PC-9 (cell line): ENCODE data around the gene CIBAR2. TPM values are rescaled to one million over a fixed set of nuclear protein-coding genes. Genes with fewer than 3 reads are reported as not detected.

ENCODE experiments used
- BruUV-seq: library from RNA; stranded (reverse); fragments of 400-500 nt; replicated peaks from 2 replicates; lab custom pipeline; 2021; lab: Mats Ljungman, UMichigan
- CTCF ChIA-PET: fragments of 300-600 bp; sonication (Branson Sonifier 250); formaldehyde crosslinking; loops from one replicate; lab custom pipeline; 2022; ENCODE audit warnings: antibody characterized with exemption; lab: Charles Lee
- POLR2A ChIA-PET: fragments of 300-600 bp; sonication (Branson Sonifier 250); formaldehyde crosslinking; loops from one replicate; lab custom pipeline; 2022; ENCODE audit warnings: antibody characterized with exemption; ENCODE audit not compliant: unreplicated experiment; lab: Charles Lee
- DNase-seq, 2 experiments: peaks; one replicate each; pipeline versions ENCODE4 v3.0.0 to v3.0.0-alpha.2; 2015 to 2022; ENCODE audit warnings: mixed read lengths in 1 of 2
- H2AFZ ChIP-seq: fragments of 200-600 bp; sonication (generic); 2 replicates; pipeline ENCODE4 v1.8.1; 2017; ENCODE audit warnings: antibody characterized with exemption
- H3F3A ChIP-seq: fragments of 200-600 bp; sonication (generic); 2 replicates; pipeline ENCODE4 v1.8.1; 2017; ENCODE audit warnings: antibody characterized with exemption, mild to moderate bottlenecking, low read depth; ENCODE audit not compliant: insufficient read depth
- H3K27ac ChIP-seq: fragments of 200-600 bp; sonication (generic); 2 replicates; pipeline ENCODE4 v1.6.1; 2016; ENCODE audit warnings: mixed run types
- H3K27me3 ChIP-seq: fragments of 200-600 bp; sonication (generic); 2 replicates; pipeline ENCODE4 v1.6.1; 2016; ENCODE audit warnings: low read depth, mixed run types; ENCODE audit not compliant: insufficient read depth
- H3K36me3 ChIP-seq: fragments of 200-600 bp; sonication (generic); 2 replicates; pipeline ENCODE4 v1.6.1; 2016; ENCODE audit warnings: low read depth, mixed run types
- H3K4me1 ChIP-seq: fragments of 200-600 bp; sonication (generic); replicated peaks from 2 replicates; pipeline ENCODE4 v1.6.1; 2016; ENCODE audit warnings: mixed run types; ENCODE audit not compliant: insufficient read depth
- H3K4me2 ChIP-seq: fragments of 200-600 bp; sonication (generic); 2 replicates; pipeline ENCODE4 v1.6.1; 2017; ENCODE audit warnings: mixed run types
- H3K4me3 ChIP-seq: fragments of 200-600 bp; sonication (generic); 2 replicates; pipeline ENCODE4 v1.6.1; 2016; ENCODE audit warnings: mixed run types
- H3K79me2 ChIP-seq: fragments of 200-600 bp; sonication (generic); 2 replicates; pipeline ENCODE4 v1.6.1; 2017; ENCODE audit warnings: low read depth, mixed run types
- H3K9me2 ChIP-seq: fragments of 200-600 bp; sonication (generic); 2 replicates; pipeline ENCODE4 v1.8.1; 2017; ENCODE audit warnings: mild to moderate bottlenecking; ENCODE audit not compliant: insufficient read depth
- H3K9me3 ChIP-seq: fragments of 200-600 bp; sonication (generic); 2 replicates; pipeline ENCODE4 v1.8.1; 2016; ENCODE audit warnings: low read depth; ENCODE audit not compliant: insufficient read depth
- H4K20me1 ChIP-seq: fragments of 200-600 bp; sonication (generic); 2 replicates; pipeline ENCODE4 v1.8.1; 2017; ENCODE audit not compliant: insufficient read depth
- CTCF ChIP-seq: fragments of 200-600 bp; sonication (generic); conservative IDR thresholded peaks from 2 replicates; pipeline ENCODE4 v1.6.1; 2017; ENCODE audit warnings: mixed run types, antibody characterized with exemption, mild to moderate bottlenecking, moderate library complexity
- EZH2 ChIP-seq: fragments of 200-600 bp; sonication (generic); IDR thresholded peaks from 2 replicates; pipeline ENCODE4 v1.8.0; 2017; ENCODE audit warnings: antibody characterized with exemption, low read depth
- intact Hi-C: fragments of 100-400 bp; cut with micrococcal nuclease; formaldehyde crosslinking; loops from one replicate; pipeline ENCODE4 v1.10.0; 2022; ENCODE audit not compliant: unreplicated experiment
- total RNA-seq: library from RNA; stranded (reverse); gene quantifications from 2 replicates; pipeline ENCODE4 v1.2.3, GENCODE V29; 2021

Gene CIBAR2
- total RNA-seq, 1 experiment from 2014 or later: not detected

- TF ChIP-seq EZH2: no peak
- no peak for TF ChIP-seq CTCF
- no peak overlapping the region for H3K4me2 ChIP-seq
- BruUV-seq: no TSS peak
- H3K4me1 ChIP-seq: no peaks in the 10 kb centered on the region
- no peaks in the 10 kb centered on the region for H3K9me2 ChIP-seq
- no peak overlapping the region for H3K4me3 ChIP-seq
- POLR2A ChIA-PET: no interaction called here
- H3K9me3 ChIP-seq: no peaks in the 10 kb centered on the region
- no peaks in the 10 kb centered on the region for H3K36me3 ChIP-seq
- intact Hi-C loops: no loop called here
- peaks cover 53% of the 10 kb centered on the region for H3K27me3 ChIP-seq
- no peaks in the 10 kb centered on the region for H4K20me1 ChIP-seq
- no peak for DNase-seq
- CTCF ChIA-PET: no interaction called here
- H3K27ac ChIP-seq: no peak overlapping the region
- no peak overlapping the region for H2AFZ ChIP-seq
- no peaks in the 10 kb centered on the region for H3F3A ChIP-seq
- no peaks in the 10 kb centered on the region for H3K79me2 ChIP-seq
Observed at GRCh38 chr16:85096921-85097320, 15.4 kb downstream of the CIBAR2 start.

- no TSS peak for BruUV-seq
- H3K36me3 ChIP-seq: no peaks in the 10 kb centered on the region
- TF ChIP-seq EZH2 (no peak), CTCF (no peak)
- ChIA-PET POLR2A (no interaction called here), CTCF (no interaction called here)
- H3K4me2 ChIP-seq: no peak overlapping the region
- peaks cover 62% of the 10 kb centered on the region for H3K27me3 ChIP-seq
- DNase-seq: no peak
- H3K27ac ChIP-seq: no peak overlapping the region
- H3K9me3 ChIP-seq: no peaks in the 10 kb centered on the region
- no peaks in the 10 kb centered on the region for H4K20me1 ChIP-seq
- H3F3A ChIP-seq: no peaks in the 10 kb centered on the region
- H2AFZ ChIP-seq: no peak overlapping the region
- H3K9me2 ChIP-seq: no peaks in the 10 kb centered on the region
- intact Hi-C loops: no loop called here
- H3K79me2 ChIP-seq: no peaks in the 10 kb centered on the region
- H3K4me3 ChIP-seq: no peak overlapping the region
- no peaks in the 10 kb centered on the region for H3K4me1 ChIP-seq
Observed at GRCh38 chr16:85094812-85095211, 17.5 kb downstream of the CIBAR2 start.

GRCh38 chr16:85094176-85094805 is 18.0 kb downstream of the CIBAR2 start:
- intact Hi-C loops: no loop called here
- Histone ChIP-seq H3K4me3 (no peak overlapping the region), H3F3A (no peaks in the 10 kb centered on the region), H3K27me3 (peaks cover 62% of the 10 kb centered on the region), H4K20me1 (no peaks in the 10 kb centered on the region), H3K4me1 (no peaks in the 10 kb centered on the region), H3K36me3 (no peaks in the 10 kb centered on the region), H3K79me2 (no peaks in the 10 kb centered on the region), H3K27ac (no peak overlapping the region), H3K4me2 (no peak overlapping the region), H3K9me2 (no peaks in the 10 kb centered on the region), H3K9me3 (no peaks in the 10 kb centered on the region), H2AFZ (no peak overlapping the region)
- TF ChIP-seq CTCF (no peak), EZH2 (no peak)
- ChIA-PET POLR2A (no interaction called here), CTCF (no interaction called here)
- DNase-seq: no peak
- BruUV-seq: no TSS peak
